ENCODE results near the gene ELMO1. TPM values are rescaled to one million over a fixed set of nuclear protein-coding genes. Genes with fewer than 3 reads are reported as not detected.

Gene ELMO1
- total RNA-seq, 1 experiment from 2014 or later = 7.8 TPM

DNA sequence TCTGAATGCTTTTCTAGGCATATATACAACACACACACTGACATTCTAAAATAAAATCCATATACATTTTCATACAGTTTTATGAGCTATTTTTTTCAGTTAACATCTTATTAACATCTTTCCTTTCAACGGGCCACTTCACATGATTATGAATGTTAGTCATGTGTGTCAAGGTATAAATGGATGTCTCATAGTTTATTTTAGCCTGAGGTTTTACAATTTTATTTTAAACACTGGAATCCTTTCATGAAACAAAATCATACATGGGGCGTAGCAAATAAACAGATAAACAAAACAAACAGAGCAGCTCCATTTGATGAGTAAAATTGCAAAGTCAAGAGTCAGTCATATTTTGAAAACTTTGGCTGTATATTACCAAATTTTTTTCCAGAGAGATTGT, 604.3 kb downstream of the ELMO1 start:
- Mint-ChIP-seq H3K27ac (no peak overlapping the region), H3K9me3 (peaks cover 11 to 12% of the 10 kb centered on the region in 2 experiments), H3K27me3 (ENCODE audit: low read depth) (no peaks in the 10 kb centered on the region; the same call in 1 of the 2 replicates), H3K4me1 (peaks cover 0 to 2% of the 10 kb centered on the region in 2 experiments; a peak in 1 of 4 replicates), H3K4me3 (no peak overlapping the region), H3K36me3 (ENCODE audit: insufficient read depth in 1 of 3, low read depth in 3 of 3) (peaks cover 5 to 14% (median 9%) of the 10 kb centered on the region in 3 experiments)
- Histone ChIP-seq H3K4me2 (ENCODE audit: insufficient read depth, insufficient read length, low read length) (no peak overlapping the region), H4K8ac (replicated peaks; ENCODE audit: insufficient read length, low read depth, low read length) (no peak overlapping the region), H4K20me1 (ENCODE audit: control insufficient read depth, insufficient read depth, insufficient read length) (no peaks in the 10 kb centered on the region), H3K56ac (ENCODE audit: insufficient read length, low read depth, low read length) (no peak overlapping the region), H3K23ac (ENCODE audit: insufficient read length, low read depth, low read length) (no peak overlapping the region), H2BK120ac (ENCODE audit: low read depth, low read length, poor library complexity, severe bottlenecking) (no peak overlapping the region), H4K5ac (ENCODE audit: insufficient read length, low read depth, low read length) (no peak overlapping the region), H3K18ac (ENCODE audit: insufficient read length, low read depth, low read length) (no peak overlapping the region), H2BK5ac (ENCODE audit: insufficient read length, low read length) (no peak overlapping the region), H2AFZ (ENCODE audit: low read length) (no peak overlapping the region), H3T11ph (ENCODE audit: low read length) (no peak overlapping the region), H4K91ac (ENCODE audit: insufficient read length, low read depth, low read length) (no peak overlapping the region), H3K79me2 (ENCODE audit: insufficient read depth, low read length) (no peaks in the 10 kb centered on the region), H2BK20ac (ENCODE audit: low read depth, low read length, poor library complexity, severe bottlenecking) (no peak overlapping the region), H3K27ac (ENCODE audit: insufficient read length, low read depth, low read length) (no peak overlapping the region), H3K4ac (ENCODE audit: low read depth, low read length) (no peak overlapping the region), H3K79me1 (ENCODE audit: insufficient read depth, low read depth, low read length, poor library complexity, severe bottlenecking) (no peaks in the 10 kb centered on the region), H2BK12ac (ENCODE audit: insufficient read length, low read depth, low read length) (no peak overlapping the region), H2BK15ac (ENCODE audit: low read depth, low read length) (no peak overlapping the region), H3K4me1 (ENCODE audit: insufficient read depth, low read length) (no peaks in the 10 kb centered on the region), H2AK5ac (ENCODE audit: insufficient read length, low read length) (no peak overlapping the region), H3K9me3 (ENCODE audit: control insufficient read depth, low read depth, low read length) (no peaks in the 10 kb centered on the region), H3K27me3 (ENCODE audit: insufficient read depth, low read length) (no peaks in the 10 kb centered on the region), H3K23me2 (ENCODE audit: insufficient read length, low read depth, low read length, poor library complexity, severe bottlenecking) (no peaks in the 10 kb centered on the region), H3K9ac (ENCODE audit: extremely low read depth, insufficient read length, low read length) (no peak overlapping the region), H3K14ac (ENCODE audit: insufficient read depth, low read length) (no peak overlapping the region)
- no peak for DNase-seq
- TF ChIP-seq, protein P1, sequence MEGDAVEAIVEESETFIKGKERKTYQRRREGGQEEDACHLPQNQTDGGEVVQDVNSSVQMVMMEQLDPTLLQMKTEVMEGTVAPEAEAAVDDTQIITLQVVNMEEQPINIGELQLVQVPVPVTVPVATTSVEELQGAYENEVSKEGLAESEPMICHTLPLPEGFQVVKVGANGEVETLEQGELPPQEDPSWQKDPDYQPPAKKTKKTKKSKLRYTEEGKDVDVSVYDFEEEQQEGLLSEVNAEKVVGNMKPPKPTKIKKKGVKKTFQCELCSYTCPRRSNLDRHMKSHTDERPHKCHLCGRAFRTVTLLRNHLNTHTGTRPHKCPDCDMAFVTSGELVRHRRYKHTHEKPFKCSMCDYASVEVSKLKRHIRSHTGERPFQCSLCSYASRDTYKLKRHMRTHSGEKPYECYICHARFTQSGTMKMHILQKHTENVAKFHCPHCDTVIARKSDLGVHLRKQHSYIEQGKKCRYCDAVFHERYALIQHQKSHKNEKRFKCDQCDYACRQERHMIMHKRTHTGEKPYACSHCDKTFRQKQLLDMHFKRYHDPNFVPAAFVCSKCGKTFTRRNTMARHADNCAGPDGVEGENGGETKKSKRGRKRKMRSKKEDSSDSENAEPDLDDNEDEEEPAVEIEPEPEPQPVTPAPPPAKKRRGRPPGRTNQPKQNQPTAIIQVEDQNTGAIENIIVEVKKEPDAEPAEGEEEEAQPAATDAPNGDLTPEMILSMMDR (conservative IDR thresholded peaks at IDR 0.05) = no peak
- WGBS (ENCODE audit: extremely low coverage, insufficient read length, low lambda C conversion rate) = no CpG with 5 or more reads among the region's 2 CpGs
